Inflammatory macrophage treated with lipopolysaccharide for 4 hours (primary cell): ENCODE measurements around the gene UBE2H.
A peak's percentile ranks its signal among the peaks of the same experiment; 100 is the strongest.
"Not testable (repeated sequence)": the region's sequence is repeated elsewhere in the genome, so short reads cannot be mapped to it uniquely, and the experiment has no call there.

Experiments used
- DNase-seq: peaks from one replicate; pipeline ENCODE4 v3.0.0-alpha.2; 2020

Gene UBE2H

DNA sequence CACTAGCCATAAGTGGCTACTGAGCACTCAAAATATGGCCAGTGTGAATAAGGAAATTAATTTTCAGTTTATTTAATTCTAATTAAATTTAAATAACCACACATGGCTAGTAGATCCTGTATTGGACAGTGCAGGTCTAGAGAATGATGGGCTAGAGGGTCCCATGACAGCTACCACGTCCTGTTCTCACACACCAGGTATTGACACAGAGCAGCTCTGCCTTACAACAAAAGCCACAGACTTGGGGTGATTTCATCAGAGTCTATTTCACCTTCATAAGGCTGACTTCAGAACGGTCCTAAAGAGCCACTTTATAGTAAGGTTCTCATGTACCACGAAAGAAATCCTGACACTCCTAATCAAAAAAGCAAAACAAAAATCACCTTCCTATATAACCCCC is 111.3 kb downstream of the UBE2H start:
- no peak for DNase-seq

- no peak for DNase-seq
These were observed 112.0 kb downstream of the UBE2H start for GRCh38 chr7:129840757-129841156.

DNA sequence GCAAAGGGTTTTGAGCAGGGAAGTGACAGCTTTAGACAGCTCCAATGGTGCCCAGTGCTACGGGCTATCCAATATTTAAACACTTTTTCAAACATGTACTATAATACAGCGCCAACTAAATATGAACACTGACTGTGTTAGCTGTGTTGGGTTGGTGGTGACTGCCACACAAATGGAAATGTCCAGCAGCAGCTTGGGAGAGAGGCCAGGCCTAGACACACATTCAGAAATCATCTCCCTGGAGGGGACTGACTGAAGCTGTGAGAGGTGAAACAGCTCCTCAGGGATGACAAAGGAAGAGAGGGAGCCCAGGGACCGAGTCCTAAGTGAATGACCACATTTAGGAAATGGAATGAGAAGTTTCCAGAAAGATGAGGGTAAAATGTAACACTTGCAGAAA is 115.8 kb downstream of the UBE2H start:
- DNase-seq = no peak

GRCh38 chr7:129835569-129835968 is 117.2 kb downstream of the UBE2H start:
- no peak for DNase-seq

DNA sequence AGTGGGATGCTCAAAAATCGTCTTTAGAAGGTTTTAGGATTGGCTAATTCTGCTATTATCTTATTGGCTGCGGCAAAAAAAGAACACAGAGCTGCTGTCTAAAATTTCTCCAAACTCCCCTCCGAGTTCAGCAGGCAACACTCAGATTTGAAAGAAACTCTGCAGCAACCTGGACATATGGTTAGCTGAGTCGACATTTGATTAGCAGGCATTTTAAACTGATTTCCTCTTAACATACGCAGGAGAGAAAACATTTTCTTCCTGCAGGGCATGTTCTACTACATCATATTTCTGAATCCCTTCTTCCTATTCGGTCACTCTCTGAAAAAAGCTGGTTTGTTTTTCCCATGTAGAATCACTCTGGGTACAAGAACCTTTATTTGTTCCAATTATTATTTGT is 119.4 kb downstream of the UBE2H start:
- not testable (repeated sequence) for DNase-seq

- DNase-seq = no peak
These were observed 120.0 kb downstream of the UBE2H start for GRCh38 chr7:129832701-129833227.

GRCh38 chr7:129832282-129832681 is 120.5 kb downstream of the UBE2H start:
- DNase-seq = no peak

GRCh38 chr7:129831424-129832058 is 121.2 kb downstream of the UBE2H start:
- no peak for DNase-seq

GRCh38 chr7:129830949-129831348 is 121.8 kb downstream of the UBE2H start:
- DNase-seq = no peak

- DNase-seq = peak; percentile 71
These were observed 122.8 kb downstream of the UBE2H start for GRCh38 chr7:129829737-129830631.

DNA sequence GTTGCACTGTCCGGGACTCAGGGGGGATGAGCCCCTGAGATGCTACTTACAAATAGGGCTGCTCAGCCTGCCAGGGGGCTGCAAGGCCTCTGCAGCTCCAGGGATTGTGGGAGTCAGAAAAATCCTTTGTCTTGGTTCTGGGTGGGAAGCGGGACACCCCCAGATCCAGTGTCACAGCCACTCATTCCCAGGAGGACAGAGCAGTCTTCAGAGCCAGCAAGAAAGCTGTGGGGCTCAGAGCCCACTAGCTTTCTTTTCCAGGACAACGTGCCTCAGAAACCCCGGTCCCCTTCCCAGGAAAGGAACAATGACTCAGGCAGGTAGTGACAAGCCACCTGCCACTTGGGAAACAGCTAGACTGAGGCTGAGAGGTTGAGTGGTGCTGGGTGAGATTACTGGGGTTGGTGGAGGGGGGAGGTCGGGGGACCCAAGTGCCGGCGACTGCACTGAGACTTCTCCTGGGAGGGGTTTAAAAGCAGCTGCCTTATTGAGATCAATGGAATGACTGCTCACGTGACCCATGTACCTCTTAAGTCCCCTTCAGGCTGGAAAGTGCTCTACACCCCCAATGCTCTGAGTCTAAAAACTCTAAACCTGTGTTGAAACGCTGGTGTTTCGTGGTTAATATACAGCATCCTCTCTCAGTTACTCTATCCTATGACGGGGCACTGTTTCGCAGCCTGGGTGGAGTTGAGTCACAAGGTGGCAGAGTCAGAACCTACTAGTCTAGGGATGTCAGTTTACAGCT is 123.6 kb downstream of the UBE2H start:
- peak; percentile 30 for DNase-seq

DNA sequence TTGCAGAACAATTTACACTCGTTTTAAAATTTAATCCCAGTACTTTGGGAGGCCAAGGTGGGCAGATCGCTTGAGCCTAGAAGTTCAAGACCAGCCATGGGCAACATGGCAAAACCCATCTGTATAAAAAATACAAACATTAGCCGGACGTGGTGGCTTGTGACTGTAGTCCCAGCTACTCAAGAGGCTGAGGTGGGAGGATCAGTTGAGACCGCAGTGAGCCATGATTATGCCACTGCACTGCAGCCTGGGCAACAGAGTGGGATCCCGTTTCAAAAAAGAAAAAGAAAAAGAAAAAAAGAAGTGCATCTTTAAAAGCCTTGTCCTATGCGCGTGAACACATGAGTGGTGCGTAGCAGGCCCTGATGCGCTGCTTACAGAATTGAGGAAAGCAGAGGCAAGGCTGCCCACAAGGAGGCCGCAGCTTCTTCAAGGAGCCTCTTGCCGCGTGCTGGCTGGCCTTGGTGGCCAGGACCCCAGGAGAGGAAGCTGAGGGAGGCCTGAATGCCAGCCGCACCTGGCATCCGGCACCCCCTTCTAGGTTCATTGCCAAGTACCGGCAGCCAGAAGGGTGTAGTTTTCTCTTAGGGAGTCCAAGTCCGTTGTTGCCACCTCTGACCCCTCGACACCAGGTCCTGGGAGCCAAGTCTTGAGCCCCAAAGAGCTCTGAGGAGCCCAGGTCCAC is 124.5 kb downstream of the UBE2H start:
- no peak for DNase-seq

DNA sequence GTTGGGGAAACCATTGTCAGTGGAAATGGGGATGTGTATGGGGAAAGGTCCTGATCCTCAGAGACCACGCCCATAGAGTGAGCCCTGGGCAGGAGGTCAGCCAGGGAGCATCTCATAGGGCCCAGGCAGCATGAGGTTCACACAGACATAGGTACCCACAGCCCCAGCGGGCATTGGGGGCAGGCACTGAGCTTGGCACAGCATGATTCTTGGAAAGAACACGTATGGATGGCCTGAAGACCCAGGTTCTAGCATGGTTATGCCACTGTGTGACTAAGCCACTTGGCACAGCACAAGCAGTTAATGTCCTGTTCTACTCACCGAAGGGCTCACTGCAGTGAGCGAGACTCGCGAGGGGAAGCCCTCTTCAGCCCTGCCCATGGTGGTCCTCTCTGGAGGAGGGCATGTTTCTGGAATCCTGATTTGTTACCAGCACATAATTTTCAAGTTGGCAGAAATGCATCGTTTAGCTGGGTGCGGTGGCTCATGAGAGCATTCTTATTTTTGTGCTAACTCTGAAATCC is 125.2 kb downstream of the UBE2H start:
- DNase-seq = no peak

- not testable (repeated sequence) for DNase-seq
These were observed 125.9 kb downstream of the UBE2H start for GRCh38 chr7:129826895-129827294.

DNA sequence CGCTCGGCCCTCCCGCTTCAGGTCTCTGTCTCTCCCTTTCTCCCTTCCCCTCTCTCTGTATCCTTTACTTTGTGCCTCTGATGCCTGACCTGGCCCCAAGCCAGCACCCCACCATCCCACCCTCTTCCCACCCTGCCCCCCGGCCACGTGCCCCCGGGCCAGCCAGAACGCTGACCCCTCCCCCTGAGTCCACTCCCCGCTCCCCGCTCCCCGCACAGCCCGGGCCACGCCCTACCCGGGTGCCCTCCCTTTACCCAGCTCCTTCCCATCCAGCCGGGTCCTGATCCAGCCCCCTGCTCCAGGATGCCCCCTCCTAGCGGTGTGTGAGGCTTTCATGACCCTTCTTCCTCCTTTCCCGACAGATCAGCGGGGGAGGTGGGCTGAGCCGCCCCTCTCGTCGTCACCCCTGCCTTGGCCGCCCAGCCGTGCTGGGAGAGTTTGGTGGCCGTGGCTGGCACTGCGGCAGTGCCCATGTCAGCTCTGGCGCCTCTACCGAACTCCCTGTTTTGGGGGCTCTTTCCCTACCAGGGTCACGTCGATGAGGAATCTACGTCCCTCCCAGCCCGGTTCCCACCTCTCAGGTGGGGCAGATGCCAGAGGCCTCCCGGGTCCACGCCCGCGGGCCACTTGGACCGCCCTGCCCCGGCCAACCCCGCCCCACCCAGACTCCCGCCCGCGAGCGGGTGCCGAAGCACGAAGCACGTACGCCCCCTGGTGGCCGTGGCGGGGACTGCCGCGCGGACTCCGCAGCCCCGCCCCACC is 127.4 kb downstream of the UBE2H start:
- DNase-seq = peak; percentile 79

- DNase-seq = no peak
These were observed 128.2 kb downstream of the UBE2H start for GRCh38 chr7:129824291-129825208.

DNA sequence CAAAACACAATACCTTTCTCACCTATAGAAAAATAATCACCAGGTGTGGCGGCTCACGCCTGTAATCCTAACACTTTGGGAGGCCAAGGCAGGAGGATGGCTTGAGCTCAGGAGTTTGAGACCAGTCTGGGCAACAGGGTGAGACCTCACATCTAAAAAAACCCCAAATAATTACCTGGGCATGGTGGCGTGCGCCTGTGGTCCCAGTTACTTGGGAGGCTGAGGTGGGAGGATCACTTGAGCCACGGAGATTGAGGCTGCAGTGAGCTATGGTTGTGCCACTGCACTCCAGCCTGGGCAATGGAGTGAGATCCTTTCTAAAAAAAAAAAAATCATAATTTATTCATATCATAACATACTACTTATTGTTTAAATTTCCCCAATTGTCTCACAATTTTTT is 129.6 kb downstream of the UBE2H start:
- DNase-seq = not testable (repeated sequence)

GRCh38 chr7:129821476-129821875 is 131.3 kb downstream of the UBE2H start:
- no peak for DNase-seq

- DNase-seq = no peak
These were observed 136.0 kb downstream of the UBE2H start for GRCh38 chr7:129816742-129817141.

GRCh38 chr7:129807863-129808262 is 144.9 kb downstream of the UBE2H start:
- no peak for DNase-seq
